HG03097 (cell line): ENCODE measurements around the gene KLHL42.

Experiments
- ATAC-seq: cut with Tn5 transposase; IDR thresholded peaks from one replicate; pipeline ENCODE4 v1.9.1; 2021; ENCODE audit not compliant: unreplicated experiment, low FRiP score

Gene KLHL42

DNA sequence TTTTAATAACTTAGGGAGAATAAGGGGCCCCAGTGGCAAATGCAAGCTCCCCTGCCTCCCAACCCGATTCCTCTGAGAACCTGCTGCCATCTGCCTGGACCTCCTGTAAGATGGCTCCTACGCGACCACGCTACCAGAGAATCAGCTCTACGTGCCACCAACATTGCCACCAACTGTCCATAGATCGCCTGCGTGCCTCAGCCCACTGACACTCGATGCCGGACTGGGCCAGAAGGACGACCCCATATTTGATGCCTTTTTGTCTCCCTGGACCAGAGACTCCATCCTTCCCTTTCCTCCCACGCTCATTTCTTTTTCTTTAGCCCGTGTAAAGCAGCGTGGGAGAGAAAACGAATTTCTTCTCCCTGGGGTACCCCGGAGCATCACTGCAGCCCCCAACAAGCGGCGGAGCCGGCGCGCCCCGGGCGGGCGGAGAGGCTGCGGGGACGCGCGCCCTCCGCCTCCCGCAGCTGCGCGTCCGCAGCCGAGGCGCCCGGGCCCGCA is 565 bp upstream of the KLHL42 start:
- ATAC-seq: peak; percentile 6

DNA sequence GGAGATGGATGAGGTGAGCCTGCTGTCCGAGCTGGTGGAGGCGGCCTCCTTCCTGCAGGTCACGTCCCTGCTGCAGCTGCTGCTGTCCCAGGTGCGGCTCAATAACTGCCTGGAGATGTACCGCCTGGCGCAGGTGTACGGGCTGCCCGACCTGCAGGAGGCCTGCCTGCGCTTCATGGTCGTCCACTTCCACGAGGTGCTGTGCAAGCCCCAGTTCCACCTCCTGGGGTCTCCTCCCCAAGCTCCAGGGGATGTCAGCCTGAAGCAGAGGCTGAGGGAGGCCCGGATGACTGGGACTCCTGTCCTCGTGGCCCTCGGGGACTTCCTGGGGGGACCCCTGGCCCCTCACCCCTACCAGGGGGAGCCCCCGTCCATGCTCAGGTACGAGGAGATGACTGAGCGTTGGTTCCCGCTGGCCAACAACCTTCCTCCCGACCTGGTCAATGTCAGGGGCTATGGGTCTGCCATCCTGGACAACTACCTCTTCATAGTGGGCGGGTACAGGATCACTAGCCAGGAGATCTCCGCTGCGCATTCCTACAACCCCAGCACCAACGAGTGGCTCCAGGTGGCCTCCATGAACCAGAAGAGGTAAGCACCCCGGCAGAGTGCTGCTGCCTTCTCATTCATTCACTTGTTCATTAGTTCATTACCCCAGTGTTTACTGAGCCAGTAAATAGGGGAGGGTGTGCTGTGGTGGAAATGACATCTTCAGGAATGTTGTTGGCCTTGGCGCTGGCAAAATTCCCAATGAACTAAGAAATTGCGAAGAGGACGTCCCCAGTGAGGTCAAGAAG is 777 bp downstream of the KLHL42 start:
- ATAC-seq: peak; percentile 29

DNA sequence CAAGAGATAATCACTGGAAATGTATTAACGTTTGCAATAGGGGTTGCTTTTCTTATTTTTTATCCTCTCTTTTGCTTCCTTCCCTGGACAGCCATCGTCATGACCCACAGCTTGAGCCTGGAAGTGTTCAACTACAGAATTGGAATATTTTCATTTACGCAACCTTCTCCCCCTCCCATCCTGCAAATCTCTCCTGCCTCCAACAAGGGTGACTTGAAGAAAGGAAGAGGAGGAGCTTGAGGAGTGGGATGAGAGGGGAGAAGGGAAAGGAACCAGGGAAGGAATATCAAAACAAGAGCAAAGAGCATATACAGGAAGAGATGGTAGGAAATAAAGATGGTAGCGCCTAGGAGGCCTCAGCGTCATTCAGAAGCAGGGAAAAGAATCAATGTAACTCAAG is 1.6 kb downstream of the KLHL42 start:
- ATAC-seq: no peak

DNA sequence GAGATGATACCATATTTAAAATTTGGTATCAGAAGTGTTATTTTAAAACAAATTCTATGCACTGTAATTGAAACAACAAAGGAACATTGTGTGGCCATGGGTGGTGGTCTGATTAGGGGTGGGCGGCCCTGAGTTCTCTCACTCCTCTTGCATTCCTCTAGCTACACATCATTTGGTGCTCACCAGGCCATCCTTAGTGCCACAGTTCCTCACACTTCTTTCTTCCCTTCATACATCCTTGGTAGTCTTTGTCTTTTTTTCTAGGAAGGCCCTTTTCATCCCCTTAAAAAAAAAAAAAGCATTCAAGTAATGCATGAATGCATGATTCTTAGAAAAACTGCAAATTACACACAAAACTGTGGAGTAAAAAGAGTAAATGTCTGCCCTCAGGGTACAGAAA is 2.4 kb downstream of the KLHL42 start:
- ATAC-seq: no peak

DNA sequence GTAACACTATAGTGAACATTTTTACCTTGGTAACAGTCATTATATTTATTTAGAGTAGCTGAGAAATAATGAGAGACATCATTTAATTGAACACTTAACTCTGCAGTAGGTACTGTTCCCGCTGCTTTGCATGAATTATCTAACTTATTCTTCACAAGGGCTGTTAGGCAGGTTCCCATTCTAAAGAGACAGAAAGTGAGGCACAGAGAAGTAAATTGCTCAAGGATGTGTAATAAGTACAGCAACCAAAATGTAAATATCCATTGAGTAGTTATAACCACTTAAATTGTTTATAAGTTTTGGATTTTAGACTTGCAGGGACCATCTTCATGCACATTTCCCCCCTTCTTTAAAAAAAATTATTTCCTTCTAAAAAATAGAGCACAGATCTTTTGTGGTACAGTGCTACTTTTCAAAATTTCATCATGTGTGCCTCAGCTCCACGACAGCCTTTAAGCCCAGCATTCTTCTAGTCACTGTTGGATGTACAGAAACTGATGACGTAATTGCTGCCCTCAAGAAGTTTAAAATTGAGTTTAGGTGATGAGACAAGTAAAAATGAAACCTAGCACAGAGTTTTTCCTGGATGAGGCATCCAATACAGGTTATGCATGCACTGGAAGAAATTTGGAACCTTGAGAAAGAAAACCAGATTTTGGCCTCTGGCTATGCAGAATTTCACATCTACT is 6.0 kb downstream of the KLHL42 start:
- no peak for ATAC-seq

DNA sequence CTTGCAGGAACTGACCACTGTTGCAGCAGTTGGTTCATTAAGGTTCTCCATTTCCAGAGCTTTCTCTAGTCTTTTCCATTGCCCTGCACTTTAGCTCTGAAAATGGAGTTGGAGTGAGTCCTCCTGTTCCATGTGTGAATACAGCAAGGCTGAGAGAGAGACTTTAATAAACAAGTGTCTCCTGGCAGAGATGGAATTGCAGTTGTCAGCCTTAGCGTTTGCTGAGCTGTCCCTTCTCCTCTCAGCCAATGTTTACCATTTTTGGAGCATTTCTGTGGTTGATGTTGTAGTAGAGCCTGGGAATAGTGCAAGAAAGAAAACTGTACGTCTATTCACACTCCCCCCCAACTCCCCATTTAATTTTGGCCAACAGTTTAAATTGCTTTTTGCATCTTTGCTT is 7.5 kb downstream of the KLHL42 start:
- ATAC-seq: no peak

DNA sequence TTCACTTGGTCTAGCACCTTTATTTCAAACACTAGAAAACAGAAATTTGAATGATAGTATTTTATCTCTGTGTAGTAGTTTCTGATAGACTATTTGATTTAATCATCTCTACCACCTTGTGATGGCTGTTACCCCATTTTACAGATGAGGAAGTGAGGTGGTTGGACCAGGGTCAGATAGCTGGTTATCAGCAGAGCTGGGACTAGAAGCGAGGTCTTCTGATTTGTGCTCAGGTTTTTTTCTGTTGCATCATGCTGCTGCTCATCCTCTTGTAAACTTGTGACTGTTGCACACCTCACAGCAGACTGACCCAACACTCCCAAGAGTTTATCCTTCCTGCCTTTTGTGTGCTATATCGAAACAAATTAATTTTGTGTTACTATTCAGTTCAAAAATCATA is 10.1 kb downstream of the KLHL42 start:
- no peak for ATAC-seq

DNA sequence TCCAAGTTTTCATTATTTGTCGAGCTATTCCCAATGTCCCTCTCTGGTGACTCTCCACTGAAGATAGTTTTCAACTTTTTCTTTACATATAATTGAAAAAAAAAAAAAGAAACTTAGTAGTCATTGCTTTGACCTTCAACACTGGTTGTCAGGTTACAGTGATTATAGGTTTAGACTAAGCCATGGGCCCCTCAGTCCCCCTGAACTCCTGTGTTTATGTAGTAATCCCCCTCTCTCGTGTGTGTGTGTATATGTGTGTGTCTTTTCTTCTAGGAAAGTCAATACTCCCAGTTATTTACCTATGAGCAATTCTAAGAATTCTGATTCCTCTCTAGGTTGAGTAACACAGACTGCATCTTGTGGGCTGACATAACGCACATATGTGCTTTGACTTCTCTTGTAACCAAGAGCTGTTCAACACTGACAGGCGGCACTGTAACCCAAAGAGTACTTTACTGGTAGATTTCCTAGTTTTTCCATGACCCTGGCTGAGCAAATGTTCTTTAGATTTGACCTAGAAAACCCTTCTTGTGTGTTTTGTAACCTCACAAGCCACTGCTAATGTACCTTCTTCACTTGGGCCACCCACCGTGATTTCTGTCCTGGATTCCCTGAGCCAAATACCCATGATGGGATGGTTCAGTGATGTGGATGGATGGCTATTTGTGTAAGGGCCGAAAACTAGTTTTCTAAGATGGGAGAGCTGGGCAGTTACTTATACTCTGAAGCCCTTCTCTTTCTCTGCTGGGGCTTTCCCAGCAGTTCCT is 15.0 kb downstream of the KLHL42 start:
- ATAC-seq: no peak

DNA sequence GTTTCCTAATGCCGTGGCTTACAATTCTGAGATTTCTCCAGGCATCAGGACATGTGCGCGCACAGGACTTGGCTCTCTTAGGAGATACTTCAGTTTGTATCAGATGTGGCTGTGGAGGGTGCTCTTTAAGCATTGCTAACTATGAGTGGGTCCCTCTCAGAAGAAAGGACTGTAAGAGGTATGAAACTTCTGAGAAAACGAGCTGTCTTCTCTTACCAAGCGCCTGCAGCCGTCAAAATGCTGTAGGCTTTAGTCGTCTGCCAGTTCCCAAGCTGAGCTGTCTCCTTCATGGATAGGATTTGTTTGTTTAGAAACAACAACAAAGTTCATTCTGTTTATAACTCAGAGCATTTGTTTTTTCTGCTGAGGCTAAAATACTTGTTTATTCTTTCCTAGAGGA is 16.1 kb downstream of the KLHL42 start:
- ATAC-seq: no peak

DNA sequence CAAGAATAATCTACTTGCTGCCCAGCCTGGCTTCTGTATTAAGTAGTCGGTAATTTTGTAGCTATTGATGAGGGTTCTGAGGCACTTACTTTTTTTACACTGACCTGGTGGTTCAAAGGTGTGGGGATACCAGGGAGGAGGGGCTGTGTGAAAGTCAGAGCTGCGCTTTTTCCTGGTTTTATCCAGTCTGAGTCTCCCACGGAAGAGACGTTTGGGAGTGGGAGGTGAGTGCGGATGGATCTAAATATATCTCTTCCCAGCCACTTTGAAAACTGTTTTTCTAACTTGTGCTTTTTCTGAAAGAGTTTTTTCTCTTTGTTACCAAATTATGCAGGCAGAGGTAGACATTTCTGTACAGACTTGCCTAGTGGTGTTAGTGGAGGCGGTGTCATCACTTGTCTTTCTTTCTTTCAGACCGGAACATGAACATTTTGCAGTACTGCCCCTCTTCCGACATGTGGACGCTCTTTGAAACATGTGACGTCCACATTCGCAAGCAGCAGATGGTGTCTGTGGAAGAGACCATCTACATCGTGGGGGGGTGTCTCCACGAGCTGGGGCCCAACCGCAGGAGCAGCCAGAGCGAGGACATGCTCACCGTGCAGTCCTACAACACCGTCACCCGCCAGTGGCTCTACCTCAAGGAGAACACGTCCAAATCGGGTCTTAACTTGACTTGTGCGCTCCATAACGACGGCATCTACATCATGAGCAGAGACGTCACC is 17.4 kb downstream of the KLHL42 start:
- no peak for ATAC-seq

DNA sequence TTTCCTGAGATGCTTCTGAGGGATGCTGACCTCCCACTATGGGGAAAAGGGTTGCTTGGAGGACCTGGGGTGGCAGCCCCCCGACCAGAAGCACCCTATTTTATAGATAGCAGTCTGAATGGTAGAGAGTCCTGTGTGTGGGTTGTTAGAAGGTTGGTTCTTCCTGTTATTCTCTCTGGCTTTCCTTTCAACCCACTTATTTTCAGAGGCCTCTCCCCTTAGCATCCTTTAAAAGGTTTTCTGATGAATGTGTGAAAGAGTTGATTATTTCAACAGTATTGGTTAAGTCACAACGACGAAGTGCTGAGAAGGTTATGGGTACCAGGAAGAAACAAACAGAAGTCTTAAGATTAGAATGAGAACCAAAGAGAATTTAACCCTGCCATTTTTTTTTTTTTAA is 20.8 kb downstream of the KLHL42 start:
- ATAC-seq: no peak

DNA sequence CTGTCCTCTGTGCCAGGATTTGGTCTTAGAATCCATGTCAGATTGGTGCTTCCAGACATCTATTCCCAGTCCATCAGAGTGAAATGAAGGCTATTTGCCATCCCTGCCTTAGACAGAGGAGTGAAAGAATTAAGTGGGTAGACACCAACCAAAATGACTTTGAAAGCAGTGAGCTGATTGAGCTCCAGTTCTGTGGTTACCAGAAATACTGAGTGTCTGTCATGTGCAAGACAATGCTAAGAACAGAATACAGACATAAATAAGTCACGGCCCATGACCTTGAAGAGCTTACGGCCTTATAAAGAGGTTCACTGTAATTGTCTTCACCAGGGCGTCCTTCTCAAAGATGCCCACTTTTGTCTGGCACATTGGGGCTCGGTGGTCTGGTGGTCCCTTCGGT is 21.6 kb downstream of the KLHL42 start:
- no peak for ATAC-seq

DNA sequence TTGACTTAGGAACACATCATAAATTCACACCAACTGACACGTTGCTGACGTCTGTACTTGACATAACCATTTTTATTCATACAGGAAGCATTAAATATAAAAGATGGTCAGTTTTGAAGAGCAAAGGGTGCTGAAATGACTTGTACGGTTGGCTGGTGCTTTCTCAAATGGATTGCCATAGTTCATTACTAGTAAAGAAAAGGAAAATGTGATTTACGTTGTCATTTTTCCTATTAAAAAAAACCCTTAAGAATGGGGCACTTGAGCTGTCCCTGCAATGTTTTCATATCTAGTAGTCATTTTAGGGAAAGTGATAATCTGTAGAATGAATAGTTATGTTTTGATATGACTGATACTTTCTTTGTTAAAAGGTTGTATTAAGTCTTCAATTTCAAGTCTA is 22.5 kb downstream of the KLHL42 start:
- ATAC-seq: no peak

DNA sequence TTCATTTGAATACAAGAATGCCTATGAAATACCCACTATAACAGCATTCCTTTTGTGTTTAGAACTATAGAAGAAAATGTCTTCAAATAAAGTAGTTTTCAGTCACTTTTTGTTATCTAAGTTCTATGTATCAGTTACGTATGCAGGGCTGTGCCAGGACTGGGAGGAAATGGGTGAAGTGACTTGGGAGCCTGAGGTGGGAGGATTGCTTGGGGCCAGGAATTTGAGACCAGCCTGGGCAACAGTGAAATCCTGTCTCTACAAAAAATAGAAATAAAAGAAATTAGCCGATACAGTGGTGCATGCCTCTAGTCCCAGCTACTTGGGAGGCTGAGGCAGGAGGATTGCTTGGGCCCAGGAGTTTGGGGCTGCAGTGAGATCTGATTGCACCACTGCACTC is 22.9 kb downstream of the KLHL42 start:
- ATAC-seq: no peak

DNA sequence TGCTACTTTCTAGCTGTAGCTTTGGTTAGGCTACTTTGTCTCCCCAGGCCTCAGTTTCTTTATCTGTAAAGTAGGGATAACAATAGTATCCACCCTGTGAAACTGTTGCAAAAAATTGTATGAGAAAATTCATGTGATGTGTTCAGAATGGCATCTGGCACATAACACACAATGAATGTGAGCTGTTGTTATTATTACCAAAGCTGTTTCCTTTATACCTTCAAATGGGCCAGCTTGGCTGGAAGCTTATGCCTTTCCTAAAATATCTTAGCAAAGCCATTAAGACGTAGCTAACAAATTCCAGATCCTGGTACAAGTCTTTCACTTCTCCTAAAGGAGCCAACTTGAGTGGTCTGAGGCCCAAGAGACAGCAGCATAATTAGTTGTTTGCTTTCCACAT is 25.2 kb downstream of the KLHL42 start:
- no peak for ATAC-seq

DNA sequence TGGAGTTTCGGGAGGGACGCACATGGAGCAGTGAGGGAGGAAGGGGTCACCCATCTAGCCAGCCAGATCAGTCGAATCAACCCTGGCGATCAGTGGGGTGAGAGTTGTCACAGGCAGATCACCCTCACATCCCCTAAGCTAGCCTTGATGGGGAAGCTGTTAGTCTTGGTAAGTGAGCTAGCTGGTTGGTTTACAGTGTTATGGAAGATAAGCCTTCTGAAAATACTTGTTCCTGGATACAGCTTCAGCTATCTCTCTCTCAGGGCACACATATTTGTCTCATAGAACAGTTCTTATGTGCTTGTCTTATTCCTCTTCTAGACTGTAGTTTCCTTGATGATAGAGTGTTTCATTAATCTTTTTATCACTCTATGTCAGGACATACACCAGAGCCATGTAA is 26.2 kb downstream of the KLHL42 start:
- ATAC-seq: no peak

DNA sequence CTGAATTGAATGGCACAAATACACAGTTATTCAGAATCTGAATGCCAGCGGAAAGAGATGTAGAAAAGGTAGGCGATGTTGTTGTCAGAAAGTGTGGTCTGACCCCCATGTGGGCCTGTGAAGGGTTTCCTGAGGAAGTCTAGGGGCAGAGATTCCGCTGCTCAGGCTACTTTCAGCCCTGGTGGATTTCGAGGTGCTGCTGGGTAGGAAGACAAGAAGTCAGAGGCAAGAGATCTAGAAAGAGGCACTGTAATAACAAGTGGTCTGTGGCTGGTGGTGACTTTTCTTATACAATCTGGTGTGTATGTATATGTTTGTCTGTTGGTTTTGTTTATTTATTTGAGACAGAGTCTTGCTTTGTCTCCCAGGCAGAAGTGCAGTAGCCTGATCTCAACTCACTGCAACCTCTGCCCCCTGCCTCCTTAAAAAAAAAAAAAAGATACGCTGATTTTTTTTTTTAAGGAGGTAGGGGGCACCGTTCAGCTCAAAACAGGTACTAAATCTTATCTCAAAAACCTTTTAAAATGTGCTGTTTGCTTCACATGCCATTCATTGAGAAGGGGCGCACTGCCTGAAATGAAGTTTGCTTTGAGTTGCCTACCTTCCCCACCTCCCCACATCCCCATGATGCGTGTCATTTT is 27.1 kb downstream of the KLHL42 start:
- ATAC-seq: no peak

DNA sequence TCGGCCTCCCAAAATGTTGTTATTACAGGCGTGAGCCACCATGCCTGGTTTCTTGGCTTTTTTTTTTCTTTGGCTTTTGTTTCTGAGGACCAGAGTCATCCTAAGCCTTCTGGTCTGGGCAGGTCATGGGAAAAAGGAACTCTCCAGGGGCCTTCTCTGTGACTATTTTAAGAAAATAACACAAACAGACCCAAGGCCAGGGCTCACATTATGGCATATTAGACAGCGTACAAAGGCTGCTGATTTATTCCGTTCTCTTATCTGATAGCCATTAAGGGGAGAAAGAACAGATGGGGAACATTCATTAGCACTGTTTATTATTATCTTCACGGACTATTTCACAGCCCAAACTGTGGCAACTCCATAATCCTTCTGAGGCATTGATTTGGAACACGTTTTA is 28.8 kb downstream of the KLHL42 start:
- ATAC-seq: no peak

DNA sequence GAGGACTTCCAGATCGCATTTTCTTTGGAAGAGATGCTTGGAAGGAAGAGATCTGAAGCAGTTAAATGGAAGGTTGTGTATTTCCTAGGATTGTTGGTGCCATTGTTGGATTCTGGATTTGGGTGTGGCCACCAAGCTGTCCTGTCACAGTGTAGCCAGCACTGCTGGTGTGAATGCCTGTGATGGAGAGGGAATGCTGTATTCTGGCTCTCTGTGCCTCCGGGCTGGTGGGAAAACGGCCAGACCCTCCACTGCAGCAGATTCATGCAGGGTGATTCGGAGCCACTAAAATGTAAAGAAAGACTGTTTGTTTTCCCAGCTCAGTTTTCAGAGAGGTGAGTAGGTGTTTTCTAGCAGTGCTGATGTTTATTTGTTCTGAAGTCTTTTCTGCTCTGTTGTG is 30.7 kb downstream of the KLHL42 start:
- no peak for ATAC-seq

DNA sequence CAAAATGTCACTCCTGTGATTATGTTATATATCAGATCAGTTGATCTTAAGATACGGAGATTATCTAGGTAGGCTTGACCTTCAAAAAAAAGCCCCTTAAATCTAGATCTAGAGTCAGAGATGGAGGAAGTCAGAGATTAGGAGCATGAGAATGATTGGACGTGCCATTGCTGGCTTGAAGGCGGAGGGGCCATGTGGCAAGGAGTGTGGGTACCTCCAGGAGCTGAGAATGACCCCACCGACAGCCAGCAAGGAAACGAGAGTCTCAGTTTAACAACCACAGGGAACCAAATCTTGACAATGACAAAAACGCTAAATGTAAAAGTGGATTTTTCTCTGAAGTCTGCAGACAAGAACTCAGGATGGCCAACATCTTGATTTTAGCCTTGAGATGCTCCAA is 32.5 kb downstream of the KLHL42 start:
- ATAC-seq: no peak
